ENCODE measurements around the gene RAI14.

GRCh38 chr5:34844106-34844505 is 188.0 kb downstream of the RAI14 start:
- no peak for TF ChIP-seq CTCF (IDR thresholded peaks at IDR 0.05; ENCODE audit: low read depth, low read length)
- no peak for TF ChIP-seq EZH2phosphoT487 (IDR thresholded peaks at IDR 0.05; ENCODE audit: low read depth)

Measured in OCI-LY3 (cell line).